ENCODE results near the gene PCDHGA7. TPM values are rescaled to one million over a fixed set of nuclear protein-coding genes. Genes with fewer than 3 reads are reported as not detected.
"Not testable (repeated sequence)": the region's sequence is repeated elsewhere in the genome, so short reads cannot be mapped to it uniquely, and the experiment has no call there.

PCDHGA7 gene
- total RNA-seq, 1 donor = 6.5 TPM

- Histone ChIP-seq H3K4me3 (ENCODE audit: insufficient read depth, low read length) (peak within 1 kb of the TSS; percentile 69), H3K4me2 (ENCODE audit: insufficient read depth, low read length) (peak within 1 kb of the TSS; percentile 37), H3K9me3 (ENCODE audit: low read depth, low read length) (peaks cover 12% of the 10 kb centered on the region), H2AFZ (ENCODE audit: low read length) (peak within 1 kb of the TSS; percentile 25)
- TF ChIP-seq CTCF (IDR thresholded peaks at IDR 0.05; ENCODE audit: extremely low read depth, low read depth, low read length) = peak; percentile 57
- not testable (repeated sequence) for H4K20me1 ChIP-seq (ENCODE audit: insufficient read depth, low read length); H3K4me1 ChIP-seq (ENCODE audit: insufficient read depth, low read length); H3K36me3 ChIP-seq (ENCODE audit: insufficient read depth, low read length); H3K79me2 ChIP-seq (ENCODE audit: insufficient read depth, low read length); H3K27ac ChIP-seq (ENCODE audit: low read depth, low read length); H3K27me3 ChIP-seq (ENCODE audit: insufficient read depth, low read length); DNase-seq (ENCODE audit: insufficient read length, low spot score, missing footprints)
Observed at GRCh38 chr5:141387557-141388311, 5.2 kb downstream of the PCDHGA7 start, which contains the start of gene PCDHGB4. Gene PCDHGB4 (plus strand): TSS chr5:141387698. CDS start chr5:141387885, 187 bp downstream.

GRCh38 chr5:141388661-141389060 is 6.1 kb downstream of the PCDHGA7 start:
- H3K27ac ChIP-seq (ENCODE audit: low read depth, low read length) = no peak overlapping the region
- TF ChIP-seq CTCF (IDR thresholded peaks at IDR 0.05; ENCODE audit: extremely low read depth, low read depth, low read length) = no peak
- H4K20me1 ChIP-seq (ENCODE audit: insufficient read depth, low read length) = no peaks in the 10 kb centered on the region
- H3K27me3 ChIP-seq (ENCODE audit: insufficient read depth, low read length) = no peaks in the 10 kb centered on the region
- H3K36me3 ChIP-seq (ENCODE audit: insufficient read depth, low read length) = peaks cover 4% of the 10 kb centered on the region
- no peaks in the 10 kb centered on the region for H3K4me1 ChIP-seq (ENCODE audit: insufficient read depth, low read length)
- peak overlapping the region; percentile 47 for H3K4me3 ChIP-seq (ENCODE audit: insufficient read depth, low read length)
- H3K9me3 ChIP-seq (ENCODE audit: low read depth, low read length) = peaks cover 18% of the 10 kb centered on the region
- no peak for DNase-seq (ENCODE audit: insufficient read length, low spot score, missing footprints)
- H2AFZ ChIP-seq (ENCODE audit: low read length) = no peak overlapping the region
- H3K79me2 ChIP-seq (ENCODE audit: insufficient read depth, low read length) = no peaks in the 10 kb centered on the region
- peak overlapping the region; percentile 20 for H3K4me2 ChIP-seq (ENCODE audit: insufficient read depth, low read length)

GRCh38 chr5:141389153-141390042 is 6.9 kb downstream of the PCDHGA7 start:
- Histone ChIP-seq H3K27me3 (ENCODE audit: insufficient read depth, low read length) (no peaks in the 10 kb centered on the region), H3K4me2 (ENCODE audit: insufficient read depth, low read length) (no peak overlapping the region), H3K4me1 (ENCODE audit: insufficient read depth, low read length) (no peaks in the 10 kb centered on the region), H4K20me1 (ENCODE audit: insufficient read depth, low read length) (no peaks in the 10 kb centered on the region), H3K36me3 (ENCODE audit: insufficient read depth, low read length) (peaks cover 4% of the 10 kb centered on the region), H2AFZ (ENCODE audit: low read length) (no peak overlapping the region), H3K27ac (ENCODE audit: low read depth, low read length) (no peak overlapping the region), H3K79me2 (ENCODE audit: insufficient read depth, low read length) (no peaks in the 10 kb centered on the region), H3K4me3 (ENCODE audit: insufficient read depth, low read length) (peak overlapping the region; percentile 7), H3K9me3 (ENCODE audit: low read depth, low read length) (peaks cover 22% of the 10 kb centered on the region)
- no peak for DNase-seq (ENCODE audit: insufficient read length, low spot score, missing footprints)
- TF ChIP-seq CTCF (IDR thresholded peaks at IDR 0.05; ENCODE audit: extremely low read depth, low read depth, low read length) = no peak

Measured in osteoblast (primary cell).